H7 (cell line): ENCODE results near the gene TCERG1L. TPM values are rescaled to one million over a fixed set of nuclear protein-coding genes. Genes with fewer than 3 reads are reported as not detected.

Experiments used
- DNase-seq: peaks from one replicate; pipeline ENCODE4 v3.0.0; 2012
- H3K27me3 ChIP-seq: 2 replicates; pipeline ENCODE4 v1.6.0; 2011; ENCODE audit warnings: mild to moderate bottlenecking, low read length; ENCODE audit not compliant: control insufficient read depth, insufficient read depth
- H3K36me3 ChIP-seq: replicated peaks from 2 replicates; pipeline ENCODE4 v1.5.1; 2011; ENCODE audit warnings: low read length; ENCODE audit not compliant: control insufficient read depth, insufficient read depth
- H3K4me3 ChIP-seq: 2 replicates; pipeline ENCODE4 v1.5.1; 2011; ENCODE audit warnings: low read depth, mild to moderate bottlenecking, control low read depth, low read length, moderate library complexity; ENCODE audit not compliant: insufficient read depth
- total RNA-seq: library from RNA; depleted of rRNA; stranded (reverse); fragments of >200 nt; shearing (Covaris generic); gene quantifications from 2 replicates; pipeline ENCODE4 v1.2.3, GENCODE V29; 2014

Gene TCERG1L
- total RNA-seq, 1 experiment from 2014 or later, result 5.4 TPM

DNA sequence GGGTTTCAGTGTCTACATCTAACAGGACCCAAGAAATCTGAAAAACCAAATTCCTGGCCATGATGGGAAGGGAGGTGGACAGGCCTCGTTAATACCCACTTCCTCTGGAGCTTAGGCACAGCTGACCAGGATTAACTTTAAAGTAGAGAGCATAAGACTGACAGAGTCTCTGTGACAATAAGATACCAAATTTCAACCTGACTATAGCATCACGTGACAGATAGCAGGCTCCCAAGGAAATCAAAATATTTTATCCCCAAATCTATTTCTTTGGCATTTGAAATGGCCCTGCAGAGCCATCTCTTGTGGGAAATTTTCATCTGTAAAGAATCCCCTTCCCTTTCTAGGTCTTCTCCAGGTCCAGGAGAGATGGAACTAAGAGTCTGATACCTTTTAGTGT lies 258.3 kb downstream of the TCERG1L start:
- Histone ChIP-seq H3K4me3 (no peak overlapping the region), H3K27me3 (no peaks in the 10 kb centered on the region), H3K36me3 (no peaks in the 10 kb centered on the region)
- DNase-seq, result no peak

DNA sequence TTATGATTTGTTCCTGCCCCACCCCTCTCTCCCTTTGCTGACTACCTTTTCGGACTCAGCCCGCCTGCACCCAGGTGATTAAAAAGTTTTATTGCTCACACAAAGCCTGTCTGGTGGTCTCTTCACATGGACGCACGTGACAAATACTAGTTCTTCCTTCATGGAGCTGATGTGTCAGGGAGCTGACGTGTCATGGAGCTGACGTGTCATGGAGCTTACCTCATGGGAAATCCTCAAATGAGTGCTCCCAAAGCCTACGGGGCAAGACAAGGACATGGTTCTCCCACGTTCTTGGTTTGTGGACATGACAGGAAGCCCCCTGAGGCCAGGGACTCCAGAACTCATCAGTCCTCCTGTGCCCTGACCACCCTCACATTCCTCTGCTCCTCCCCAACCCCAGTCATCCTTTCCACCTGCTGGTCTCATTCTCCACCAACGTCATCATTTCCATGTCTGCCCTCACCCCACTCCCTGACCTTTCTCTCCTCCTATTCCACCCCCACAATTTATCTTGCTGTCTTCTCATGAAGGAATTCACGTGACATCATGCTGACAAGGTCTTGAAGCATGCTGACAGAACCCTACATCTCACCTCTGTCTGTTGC lies 261.3 kb downstream of the TCERG1L start:
- Histone ChIP-seq H3K4me3 (no peak overlapping the region), H3K36me3 (no peaks in the 10 kb centered on the region)

GRCh38 chr10:131049016-131049415 lies 262.5 kb downstream of the TCERG1L start:
- H3K36me3 ChIP-seq, result no peaks in the 10 kb centered on the region
- H3K27me3 ChIP-seq, result no peaks in the 10 kb centered on the region
- DNase-seq, result peak; percentile 87
- no peak overlapping the region for H3K4me3 ChIP-seq

More for the DNA sequence above, 261.3 kb downstream of the TCERG1L start:
- DNase-seq, result no peak
- no peaks in the 10 kb centered on the region for H3K27me3 ChIP-seq

DNA sequence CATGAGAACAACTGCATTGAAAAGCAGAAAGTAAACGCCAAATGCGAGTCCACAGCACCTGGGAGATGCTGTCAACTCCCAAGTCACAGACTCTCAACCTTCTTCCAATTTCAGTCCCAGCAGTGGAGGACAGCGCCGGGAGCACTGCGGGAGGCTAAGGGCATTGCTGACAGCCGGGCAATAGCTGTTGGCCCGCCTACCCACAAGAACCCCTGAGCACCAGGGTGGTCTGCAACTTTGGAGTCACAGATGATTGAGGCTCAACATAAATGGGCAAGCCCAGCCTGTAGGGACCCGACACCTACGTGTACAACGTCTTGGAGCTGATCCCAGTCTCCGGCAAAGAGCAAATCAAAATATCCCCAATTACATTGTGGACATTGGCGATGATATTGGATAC lies 262.9 kb downstream of the TCERG1L start:
- Histone ChIP-seq H3K27me3 (no peaks in the 10 kb centered on the region), H3K36me3 (no peaks in the 10 kb centered on the region), H3K4me3 (no peak overlapping the region)
- DNase-seq, result peak; percentile 41

GRCh38 chr10:131047501-131047900 lies 264.0 kb downstream of the TCERG1L start:
- Histone ChIP-seq H3K4me3 (no peak overlapping the region), H3K36me3 (no peaks in the 10 kb centered on the region), H3K27me3 (no peaks in the 10 kb centered on the region)
- no peak for DNase-seq

GRCh38 chr10:131046194-131046593 lies 265.3 kb downstream of the TCERG1L start:
- Histone ChIP-seq H3K36me3 (no peaks in the 10 kb centered on the region), H3K27me3 (no peaks in the 10 kb centered on the region), H3K4me3 (no peak overlapping the region)
- DNase-seq, result no peak

DNA sequence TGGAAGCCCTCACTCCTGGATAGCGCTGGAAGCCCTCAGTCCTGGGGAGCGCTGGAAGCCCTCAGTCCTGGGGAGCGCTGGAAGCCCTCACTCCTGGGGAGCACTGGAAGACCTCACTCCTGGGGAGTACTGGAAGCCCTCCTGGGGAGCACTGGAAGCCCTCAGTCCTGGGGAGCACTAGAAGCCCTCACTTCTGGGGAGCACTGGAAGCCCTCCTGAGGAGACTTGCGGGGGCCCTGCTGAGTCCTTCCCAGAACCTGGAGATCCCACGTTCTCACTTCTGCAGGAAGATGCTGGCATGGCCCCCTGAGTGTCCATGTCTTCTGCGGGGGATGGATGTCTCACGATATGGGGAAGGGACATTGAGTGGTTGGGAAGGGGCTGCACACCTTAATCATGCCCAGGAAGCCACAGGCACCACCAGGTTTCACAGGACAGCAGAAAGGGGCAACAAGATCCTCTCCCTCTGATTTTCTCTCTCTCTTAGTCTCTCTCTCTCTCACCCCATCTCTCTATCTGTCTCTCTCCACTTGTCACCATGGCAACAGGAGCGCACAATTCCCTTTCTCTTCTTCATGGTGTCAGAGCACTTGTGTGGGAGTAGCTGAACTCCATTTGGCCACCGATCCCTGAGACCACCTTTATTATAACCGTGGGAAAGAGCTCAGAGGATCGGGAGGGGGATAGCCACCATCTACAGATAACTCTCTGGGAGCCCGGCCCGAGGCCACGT lies 267.0 kb downstream of the TCERG1L start:
- DNase-seq, result no peak
- Histone ChIP-seq H3K36me3 (no peaks in the 10 kb centered on the region), H3K4me3 (no peak overlapping the region), H3K27me3 (no peaks in the 10 kb centered on the region)

- no peak for DNase-seq
- no peaks in the 10 kb centered on the region for H3K27me3 ChIP-seq
- H3K36me3 ChIP-seq, result no peaks in the 10 kb centered on the region
- H3K4me3 ChIP-seq, result no peak overlapping the region
Observed at GRCh38 chr10:131043039-131043691, 268.4 kb downstream of the TCERG1L start.
